HCT116 (cell line): Measurements from ENCODE around the gene TARS1. TPM values are rescaled to one million over a fixed set of nuclear protein-coding genes. Genes with fewer than 3 reads are reported as not detected.

Experiments
- ATAC-seq: fragments of 200-7000 bp; cut with Tn5 transposase; 2 replicates; pipeline ENCODE4 v1.9.1; 2020; ENCODE audit warnings: mild to moderate bottlenecking, moderate library complexity
- BruUV-seq: library from RNA; stranded (reverse); fragments of 400-500 nt; replicated peaks from 2 replicates; lab custom pipeline; 2021; lab: Mats Ljungman, UMichigan
- CTCF ChIA-PET: fragments of 300-600 bp; sonication (Branson Sonifier 250); formaldehyde crosslinking; loops from one replicate; lab custom pipeline; 2021; ENCODE audit warnings: antibody characterized with exemption; lab: Charles Lee
- POLR2A ChIA-PET: fragments of 300-600, 350-600 bp; sonication (Branson Sonifier 250); formaldehyde crosslinking; loops from one replicate; lab custom pipeline; 2021; ENCODE audit warnings: antibody characterized with exemption; lab: Charles Lee
- RAD21 ChIA-PET, 2 experiments: fragments of 300-600 bp; sonication (Branson Sonifier 250); formaldehyde crosslinking; loops; one replicate each; lab custom pipeline; 2023; ENCODE audit warnings: low total read pairs in 2 of 2; ENCODE audit not compliant: uncharacterized antibody in 2 of 2, unreplicated experiment in 2 of 2, low non-redundant PET in 1 of 2; lab: Charles Lee
- DNase-seq: peaks from one replicate; pipeline ENCODE4 v3.0.0-alpha.2; 2010; ENCODE audit warnings: low read depth, low spot score
- H2AFZ ChIP-seq: fragments of 200-600 bp; shearing (Covaris generic), sonication (generic); 2 replicates; pipeline ENCODE4 v1.6.1; 2017; ENCODE audit warnings: low read depth, mixed run types, mixed read lengths, antibody characterized with exemption, low read length; ENCODE audit not compliant: poor library complexity, severe bottlenecking
- H3K27ac ChIP-seq: 2 replicates; pipeline ENCODE4 v1.5.1; 2012; ENCODE audit warnings: low read depth, low read length
- H3K27me3 ChIP-seq: fragments of 200-600 bp; sonication (generic); 2 replicates; pipeline ENCODE4 v1.6.1; 2016; ENCODE audit warnings: mixed run types, low read length, mixed read lengths; ENCODE audit not compliant: insufficient read depth
- H3K36me3 ChIP-seq, 2 experiments: fragments of 200-500 bp in 1 of 2; fragments of 200-600 bp in 1 of 2; sonication (Bioruptor generic) in 1 of 2; sonication (generic) in 1 of 2; 2 replicates each; pipeline versions ENCODE4 v1.5.1 to v1.6.1; 2014 to 2016; ENCODE audit warnings: low read length in 2 of 2, inconsistent platforms in 1 of 2, mixed read lengths in 1 of 2, mixed run types in 1 of 2; ENCODE audit not compliant: insufficient read depth in 2 of 2, control insufficient read depth in 1 of 2
- H3K4me1 ChIP-seq, 2 experiments: fragments of 200-600 bp in 1 of 2; sonication (generic) in 1 of 2; 2 replicates each; pipeline versions ENCODE4 v1.5.1 to v1.6.1; 2012 to 2017; ENCODE audit warnings: low read length in 2 of 2, inconsistent platforms in 1 of 2, mild to moderate bottlenecking in 1 of 2, mixed read lengths in 1 of 2, mixed run types in 1 of 2, moderate library complexity in 1 of 2; ENCODE audit not compliant: insufficient read depth in 2 of 2, control insufficient read depth in 1 of 2
- H3K4me2 ChIP-seq: fragments of 200-600 bp; sonication (generic); 2 replicates; pipeline ENCODE4 v1.6.1; 2017; ENCODE audit warnings: mixed run types, low read length, mixed read lengths
- H3K4me3 ChIP-seq, 2 experiments: fragments of 200-600 bp in 1 of 2; sonication (generic) in 1 of 2; replicated peaks in 1 of 2; 2 replicates each; pipeline ENCODE4 v1.5.1; 2011 to 2016; ENCODE audit warnings: low read length in 2 of 2, control low read depth in 1 of 2, low read depth in 1 of 2, mild to moderate bottlenecking in 1 of 2, mixed read lengths in 1 of 2, mixed run types in 1 of 2
- H3K79me2 ChIP-seq: fragments of 200-600 bp; sonication (generic); 2 replicates; pipeline ENCODE4 v1.6.1; 2017; ENCODE audit warnings: mild to moderate bottlenecking, mixed run types, low read length, moderate library complexity, mixed read lengths; ENCODE audit not compliant: insufficient read depth
- H3K9ac ChIP-seq: fragments of 200-600 bp; sonication (generic); 2 replicates; pipeline ENCODE4 v1.6.1; 2016; ENCODE audit warnings: low read length, mixed read lengths
- H3K9me2 ChIP-seq: fragments of 200-600 bp; sonication (generic), shearing (Covaris generic); 2 replicates; pipeline ENCODE4 v1.6.1; 2017; ENCODE audit warnings: mixed run types, mild to moderate bottlenecking, moderate library complexity; ENCODE audit not compliant: insufficient read depth
- H3K9me3 ChIP-seq, 2 experiments: fragments of 200-500 bp in 1 of 2; fragments of 200-600 bp in 1 of 2; sonication (Bioruptor generic) in 1 of 2; sonication (generic) in 1 of 2; 2 replicates each; pipeline ENCODE4 v1.6.1; 2014 to 2017; ENCODE audit warnings: low read length in 2 of 2, mixed read lengths in 2 of 2, inconsistent platforms in 1 of 2, low read depth in 1 of 2, mild to moderate bottlenecking in 1 of 2, mixed run types in 1 of 2, moderate library complexity in 1 of 2; ENCODE audit not compliant: control insufficient read depth in 1 of 2, insufficient read depth in 1 of 2
- H4K20me1 ChIP-seq: fragments of 200-600 bp; sonication (generic), shearing (Covaris generic); 2 replicates; pipeline ENCODE4 v1.6.1; 2017; ENCODE audit warnings: mixed run types, mild to moderate bottlenecking, moderate library complexity; ENCODE audit not compliant: insufficient read depth
- CTCF ChIP-seq, 3 experiments: fragments of 200-600 bp in 1 of 3; sonication (generic) in 1 of 3; IDR thresholded peaks in 2 of 3; conservative IDR thresholded peaks in 1 of 3; 2 replicates each; pipeline ENCODE4 v1.5.1; 2012 to 2017; ENCODE audit warnings: low read depth in 2 of 3, low read length in 2 of 3, antibody characterized with exemption in 1 of 3, borderline replicate concordance in 1 of 3, control low read depth in 1 of 3, mild to moderate bottlenecking in 1 of 3, mixed read lengths in 1 of 3, mixed run types in 1 of 3, moderate library complexity in 1 of 3; ENCODE audit not compliant: insufficient read depth in 1 of 3
- ELF1 ChIP-seq: IDR thresholded peaks from 2 replicates; pipeline ENCODE4 v1.6.1; 2012; ENCODE audit warnings: low read depth, borderline replicate concordance
- FOSL1 ChIP-seq: IDR thresholded peaks from 2 replicates; pipeline ENCODE4 v1.6.1; 2012; ENCODE audit warnings: low read depth
- JUND ChIP-seq: IDR thresholded peaks from 2 replicates; pipeline ENCODE4 v1.6.1; 2012
- MAX ChIP-seq: IDR thresholded peaks from 2 replicates; pipeline ENCODE4 v1.6.1; 2012
- POLR2AphosphoS5 ChIP-seq: IDR thresholded peaks from 2 replicates; pipeline ENCODE4 v1.6.1; 2011; ENCODE audit warnings: mild to moderate bottlenecking, low read depth, low read length, moderate library complexity
- RAD21 ChIP-seq: IDR thresholded peaks from 2 replicates; pipeline ENCODE4 v1.6.1; 2012; ENCODE audit warnings: low read depth, mild to moderate bottlenecking
- SIN3A ChIP-seq: IDR thresholded peaks from 2 replicates; pipeline ENCODE4 v1.6.1; 2012; ENCODE audit warnings: low read depth
- SRF ChIP-seq: IDR thresholded peaks from 2 replicates; pipeline ENCODE4 v1.6.1; 2012; ENCODE audit warnings: low read depth
- TCF7L2 ChIP-seq: IDR thresholded peaks from 2 replicates; pipeline ENCODE4 v1.7.0; 2011; ENCODE audit warnings: borderline replicate concordance, inconsistent platforms; ENCODE audit not compliant: insufficient read depth, insufficient read length; ENCODE audit errors: extremely low read depth
- ZBTB33 ChIP-seq: IDR thresholded peaks from 2 replicates; pipeline ENCODE4 v1.6.1; 2011; ENCODE audit warnings: mild to moderate bottlenecking, low read length, moderate library complexity; ENCODE audit not compliant: insufficient replicate concordance; ENCODE audit errors: extremely low read depth
- ZFX ChIP-seq: fragments of 450-650 bp; IDR thresholded peaks from 2 replicates; pipeline ENCODE4 v1.6.1; 2017
- intact Hi-C: fragments of 100-400 bp; cut with micrococcal nuclease; formaldehyde crosslinking; loops from 2 replicates; pipeline ENCODE4 v1.10.0; 2022
- total RNA-seq: library from RNA; stranded (reverse); gene quantifications from one replicate; pipeline ENCODE4 v1.2.1, GENCODE V29; 2021; ENCODE audit not compliant: unreplicated experiment
- TF ChIP-seq, protein P1 (sequence below): IDR thresholded peaks from 2 replicates; pipeline ENCODE4 v1.6.1; 2012

TARS1 gene
- total RNA-seq, 1 experiment from 2014 or later = 291 TPM

DNA sequence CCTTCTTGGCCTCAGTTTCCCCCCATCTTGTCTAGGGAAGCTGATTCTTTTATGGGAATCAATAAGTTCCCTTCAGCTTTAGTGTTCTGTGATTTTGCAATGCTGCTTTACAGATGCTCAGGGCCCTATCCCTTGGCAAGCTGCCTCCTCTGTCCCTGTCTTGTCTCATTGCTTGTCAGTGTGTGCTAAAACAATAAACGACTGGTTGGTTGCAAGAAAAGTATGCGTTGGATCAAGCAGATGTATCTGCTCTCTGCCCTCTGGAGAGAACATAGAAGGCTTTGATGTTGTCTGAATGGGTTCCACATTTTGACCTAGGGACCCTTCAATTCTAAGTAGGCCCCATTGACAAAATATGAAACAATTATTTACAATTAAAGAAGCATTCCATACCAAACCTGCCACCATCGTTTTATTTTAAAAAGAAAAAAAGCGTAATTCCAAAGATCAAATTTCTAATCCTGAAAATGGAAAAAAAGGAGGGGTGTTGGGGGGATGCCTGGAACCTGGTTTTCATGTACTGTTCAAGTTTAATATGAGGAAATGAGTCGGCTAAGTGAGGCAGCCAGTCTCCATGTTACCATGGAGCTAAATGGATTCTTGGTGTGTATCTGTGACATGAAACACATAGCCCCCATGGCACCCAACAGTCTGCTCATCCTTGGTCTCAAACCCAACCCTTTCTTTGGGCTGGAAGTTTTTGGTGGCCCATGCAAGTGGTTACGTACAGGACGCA, 31.2 kb upstream of the TARS1 start:
- H3K79me2 ChIP-seq = no peaks in the 10 kb centered on the region
- DNase-seq = no peak
- H3K27me3 ChIP-seq = no peaks in the 10 kb centered on the region
- no peak overlapping the region for H2AFZ ChIP-seq
- TF ChIP-seq SIN3A = no peak
- TF ChIP-seq TCF7L2 = no peak
- TF ChIP-seq SRF = no peak
- TF ChIP-seq CTCF (IDR thresholded peaks at IDR 0.05 in 2 of 3, conservative IDR thresholded peaks at IDR 0.05 in 1 of 3; ENCODE audit: borderline replicate concordance in 1 of 3, insufficient read depth in 1 of 3, low read depth in 2 of 3, low read length in 2 of 3) = no peak
- TF ChIP-seq ZBTB33 = no peak
- no peak for TF ChIP-seq JUND
- TF ChIP-seq, protein P1, sequence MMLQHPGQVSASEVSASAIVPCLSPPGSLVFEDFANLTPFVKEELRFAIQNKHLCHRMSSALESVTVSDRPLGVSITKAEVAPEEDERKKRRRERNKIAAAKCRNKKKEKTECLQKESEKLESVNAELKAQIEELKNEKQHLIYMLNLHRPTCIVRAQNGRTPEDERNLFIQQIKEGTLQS = no peak
- TF ChIP-seq MAX = no peak
- no peak for TF ChIP-seq RAD21
- no peak for TF ChIP-seq ELF1
- TF ChIP-seq FOSL1 = no peak
- TF ChIP-seq ZFX = no peak
- TF ChIP-seq POLR2AphosphoS5 = no peak
- H3K27ac ChIP-seq = no peak overlapping the region
- no peaks in the 10 kb centered on the region for H3K36me3 ChIP-seq
- no peaks in the 10 kb centered on the region for H4K20me1 ChIP-seq
- no peak overlapping the region for H3K4me2 ChIP-seq
- no peaks in the 10 kb centered on the region for H3K9me3 ChIP-seq
- no peaks in the 10 kb centered on the region for H3K4me1 ChIP-seq
- POLR2A ChIA-PET = no interaction called here
- H3K9ac ChIP-seq = no peak overlapping the region
- intact Hi-C loops = no loop called here
- ATAC-seq = no peak
- H3K4me3 ChIP-seq = no peak overlapping the region
- BruUV-seq = no TSS peak
- CTCF ChIA-PET = no interaction called here
- H3K9me2 ChIP-seq = no peaks in the 10 kb centered on the region
- RAD21 ChIA-PET = no interaction called here
